Lower lobe of right lung (tissue), 2 donors: ENCODE results near the gene COL4A1. TPM values are rescaled to one million over a fixed set of nuclear protein-coding genes. Genes with fewer than 3 reads are reported as not detected.

ENCODE experiments used
- ATAC-seq, 2 donors: fragments of 200-7000 bp; cut with Tn5 transposase; one replicate each; pipeline ENCODE4 v1.9.1; 2020 to 2022; ENCODE audit warnings: mild to moderate bottlenecking in 2 of 2, moderate library complexity in 2 of 2
- DNase-seq: peaks from one replicate; pipeline ENCODE4 v3.0.0-alpha.2; 2020
- H3K27ac ChIP-seq: fragments of 200-600 bp; one replicate; pipeline ENCODE4 v1.8.0; 2022
- H3K27me3 ChIP-seq: fragments of 200-600 bp; one replicate; pipeline ENCODE4 v1.8.0; 2022; ENCODE audit warnings: low read depth
- H3K36me3 ChIP-seq: fragments of 200-600 bp; one replicate; pipeline ENCODE4 v1.8.0; 2022; ENCODE audit warnings: mild to moderate bottlenecking
- H3K4me1 ChIP-seq: fragments of 200-600 bp; one replicate; pipeline ENCODE4 v1.8.0; 2022
- H3K4me3 ChIP-seq: fragments of 200-600 bp; one replicate; pipeline ENCODE4 v1.8.0; 2022; ENCODE audit warnings: mild to moderate bottlenecking
- H3K9me3 ChIP-seq: fragments of 200-600 bp; one replicate; pipeline ENCODE4 v1.8.0; 2022
- CTCF ChIP-seq: fragments of 200-600 bp; IDR thresholded peaks from one replicate; pipeline ENCODE4 v1.8.0; 2022; ENCODE audit warnings: antibody characterized with exemption, mild to moderate bottlenecking
- intact Hi-C: fragments of 100-400 bp; cut with DNase I; formaldehyde crosslinking; loops from one replicate; pipeline ENCODE4 v1.11.0; 2022
- total RNA-seq: library from RNA; stranded (reverse); fragmentation: NEBNext Ultra II Directional; extraction: Animal tissue kit (Norgen Biotek cat#: 25700); gene quantifications from one replicate; pipeline ENCODE4 v1.2.1, GENCODE V29; 2021
- donor health status: DM: no; HTN: yes; CAD: no; lungs with severe emphysema.

Gene COL4A1
- total RNA-seq, 1 donor from 2014 or later = 161 TPM

GRCh38 chr13:110212529-110212928 is 94.4 kb downstream of the COL4A1 start:
- H3K4me3 ChIP-seq = no peak overlapping the region
- DNase-seq (no peak), ATAC-seq (no peak)
- H3K36me3 ChIP-seq = peaks cover 55% of the 10 kb centered on the region
- H3K27ac ChIP-seq = no peak overlapping the region
- peaks cover 23% of the 10 kb centered on the region for H3K4me1 ChIP-seq
- intact Hi-C loops = no loop called here
- H3K9me3 ChIP-seq = no peaks in the 10 kb centered on the region
- H3K27me3 ChIP-seq = no peaks in the 10 kb centered on the region
- TF ChIP-seq CTCF = no peak

GRCh38 chr13:110211735-110212134 is 95.2 kb downstream of the COL4A1 start:
- ATAC-seq = no peak
- TF ChIP-seq CTCF = no peak
- no peak overlapping the region for H3K4me3 ChIP-seq
- DNase-seq = no peak
- H3K36me3 ChIP-seq = peaks cover 63% of the 10 kb centered on the region
- intact Hi-C loops = no loop called here
- no peak overlapping the region for H3K27ac ChIP-seq
- no peaks in the 10 kb centered on the region for H3K27me3 ChIP-seq
- H3K4me1 ChIP-seq = peaks cover 15% of the 10 kb centered on the region
- H3K9me3 ChIP-seq = no peaks in the 10 kb centered on the region

GRCh38 chr13:110211046-110211445 is 95.9 kb downstream of the COL4A1 start:
- Histone ChIP-seq H3K4me3 (no peak overlapping the region), H3K27me3 (no peaks in the 10 kb centered on the region), H3K36me3 (peaks cover 70% of the 10 kb centered on the region), H3K4me1 (peaks cover 8% of the 10 kb centered on the region), H3K9me3 (no peaks in the 10 kb centered on the region), H3K27ac (no peak overlapping the region)
- no peak for ATAC-seq
- intact Hi-C loops = no loop called here
- DNase-seq = no peak
- TF ChIP-seq CTCF = no peak

- DNase-seq = no peak
- no peaks in the 10 kb centered on the region for H3K9me3 ChIP-seq
These were observed 96.4 kb downstream of the COL4A1 start for GRCh38 chr13:110210604-110210985.

GRCh38 chr13:110209950-110210603 is 96.9 kb downstream of the COL4A1 start:
- no peak for TF ChIP-seq CTCF
- DNase-seq (no peak), ATAC-seq (no peak)
- Histone ChIP-seq H3K9me3 (no peaks in the 10 kb centered on the region), H3K36me3 (peaks cover 80% of the 10 kb centered on the region), H3K27me3 (no peaks in the 10 kb centered on the region), H3K4me3 (no peak overlapping the region), H3K4me1 (no peaks in the 10 kb centered on the region), H3K27ac (no peak overlapping the region)
- intact Hi-C loops = no loop called here

More at GRCh38 chr13:110210604-110210985, 96.4 kb downstream of the COL4A1 start:
- H3K4me3 ChIP-seq = no peak overlapping the region
- H3K4me1 ChIP-seq = peaks cover 4% of the 10 kb centered on the region
- no peak for ATAC-seq
- TF ChIP-seq CTCF = no peak
- intact Hi-C loops = no loop called here
- no peaks in the 10 kb centered on the region for H3K27me3 ChIP-seq
- H3K27ac ChIP-seq = no peak overlapping the region
- H3K36me3 ChIP-seq = peaks cover 75% of the 10 kb centered on the region
